GM10248 (cell line): ENCODE data around the gene COL4A4.

Experiments used
- CTCF ChIA-PET: fragments of 300-600 bp; sonication (Branson Sonifier 250); formaldehyde crosslinking; extraction: SDS; loops from one replicate; lab custom pipeline; 2021; ENCODE audit warnings: antibody characterized with exemption; lab: Yijun Ruan, JAX
- POLR2A ChIA-PET: fragments of 350-650 bp; sonication (Branson Sonifier 250); formaldehyde crosslinking; extraction: SDS; loops from one replicate; lab custom pipeline; 2020; ENCODE audit warnings: antibody characterized with exemption; lab: Yijun Ruan, JAX
- DNase-seq: peaks from one replicate; pipeline ENCODE4 v3.0.0; 2012; ENCODE audit errors: extremely low spot score
- TF ChIP-seq, protein P1 (sequence below): IDR thresholded peaks from 2 replicates; pipeline ENCODE4 v1.5.1; 2012; ENCODE audit warnings: mild to moderate bottlenecking, low read depth; ENCODE audit errors: extremely low read depth, missing control alignments, control extremely low read depth

COL4A4 gene

DNA sequence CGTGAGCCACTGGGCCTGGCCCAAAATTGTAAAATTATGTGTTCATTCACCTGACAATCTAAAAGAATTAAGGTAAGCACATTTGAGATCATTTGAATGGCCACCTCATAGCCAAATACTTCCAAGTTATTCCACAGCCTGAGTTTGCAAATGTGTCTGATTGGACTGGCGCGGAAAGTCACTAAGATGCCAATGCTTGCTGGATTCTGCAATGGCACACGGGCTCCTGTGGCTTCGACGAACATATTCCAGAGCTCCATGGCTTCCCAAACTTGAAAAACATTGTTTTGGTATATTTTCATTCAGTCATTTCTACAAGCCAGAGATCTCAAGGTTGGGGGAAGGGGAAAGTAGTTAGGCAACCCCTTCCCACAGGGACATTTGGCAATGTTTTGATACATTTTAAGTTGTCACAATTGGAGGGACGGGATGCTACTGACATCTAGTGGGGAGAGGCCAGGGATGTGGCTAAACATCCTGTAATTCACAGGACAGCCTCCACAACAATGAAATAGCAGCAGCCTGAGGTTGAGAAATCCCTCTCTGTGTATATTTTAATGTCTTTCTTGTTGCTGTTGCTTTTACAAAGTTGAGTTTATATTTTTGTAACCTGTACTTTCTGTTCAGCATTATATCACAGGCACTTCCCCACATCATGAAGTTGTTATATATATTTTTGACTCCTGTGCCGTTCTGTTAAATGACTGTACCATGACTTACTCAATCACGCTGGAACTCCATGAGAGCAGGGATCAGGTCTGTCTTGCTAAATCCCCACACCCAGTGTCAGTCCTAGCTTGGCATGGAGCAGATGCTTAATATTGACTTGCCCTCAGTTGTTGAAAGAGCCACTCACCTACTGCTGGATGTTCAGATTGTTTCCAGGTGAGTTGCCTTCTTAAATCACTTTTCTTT lies 56.9 kb downstream of the COL4A4 start:
- ChIA-PET POLR2A (interaction anchor here (0.7 kb wide), 1 partner anchor 929 kb away, joined by 5 read pairs; no protein-coding TSS in a partner anchor), CTCF (interaction anchor here (0.7 to 1.2 kb wide), 5 partner anchors 10 to 1218 kb away, joined by 3 read pairs; no protein-coding TSS in a partner anchor)
- TF ChIP-seq, protein P1, sequence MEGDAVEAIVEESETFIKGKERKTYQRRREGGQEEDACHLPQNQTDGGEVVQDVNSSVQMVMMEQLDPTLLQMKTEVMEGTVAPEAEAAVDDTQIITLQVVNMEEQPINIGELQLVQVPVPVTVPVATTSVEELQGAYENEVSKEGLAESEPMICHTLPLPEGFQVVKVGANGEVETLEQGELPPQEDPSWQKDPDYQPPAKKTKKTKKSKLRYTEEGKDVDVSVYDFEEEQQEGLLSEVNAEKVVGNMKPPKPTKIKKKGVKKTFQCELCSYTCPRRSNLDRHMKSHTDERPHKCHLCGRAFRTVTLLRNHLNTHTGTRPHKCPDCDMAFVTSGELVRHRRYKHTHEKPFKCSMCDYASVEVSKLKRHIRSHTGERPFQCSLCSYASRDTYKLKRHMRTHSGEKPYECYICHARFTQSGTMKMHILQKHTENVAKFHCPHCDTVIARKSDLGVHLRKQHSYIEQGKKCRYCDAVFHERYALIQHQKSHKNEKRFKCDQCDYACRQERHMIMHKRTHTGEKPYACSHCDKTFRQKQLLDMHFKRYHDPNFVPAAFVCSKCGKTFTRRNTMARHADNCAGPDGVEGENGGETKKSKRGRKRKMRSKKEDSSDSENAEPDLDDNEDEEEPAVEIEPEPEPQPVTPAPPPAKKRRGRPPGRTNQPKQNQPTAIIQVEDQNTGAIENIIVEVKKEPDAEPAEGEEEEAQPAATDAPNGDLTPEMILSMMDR, result peak; percentile 77
- DNase-seq, result peak; percentile 24

GRCh38 chr2:227103583-227103982 lies 60.4 kb downstream of the COL4A4 start:
- ChIA-PET POLR2A (no interaction called here), CTCF (no interaction called here)
- TF ChIP-seq, protein P1, result no peak
- no peak for DNase-seq

DNA sequence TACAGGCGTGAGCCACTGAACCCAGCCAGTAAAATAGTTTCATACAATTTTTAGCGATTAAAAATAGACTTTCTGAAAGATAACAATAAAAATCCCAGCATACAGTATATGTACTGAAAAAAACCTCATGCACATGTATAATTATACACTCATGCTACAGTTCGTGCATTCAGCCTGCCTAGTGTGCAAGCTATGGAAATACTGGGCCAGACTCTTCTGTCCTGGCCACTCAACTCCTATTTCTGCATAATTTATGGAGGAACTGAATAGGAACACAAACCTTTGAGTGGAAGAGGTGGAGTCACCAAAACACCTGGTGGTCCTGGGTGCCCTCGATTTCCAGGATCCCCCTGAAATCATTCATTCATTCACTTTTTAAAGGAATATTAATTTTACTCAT lies 64.7 kb downstream of the COL4A4 start:
- ChIA-PET CTCF (no interaction called here), POLR2A (no interaction called here)
- no peak for DNase-seq
- TF ChIP-seq, protein P1, result no peak

- no peak for DNase-seq
- ChIA-PET POLR2A (no interaction called here), CTCF (interaction anchor here (1.3 kb wide), 1 partner anchor 18 kb away, joined by 3 read pairs; no protein-coding TSS in a partner anchor)
- TF ChIP-seq, protein P1, result no peak
Measured at GRCh38 chr2:227098162-227098515, 65.9 kb downstream of the COL4A4 start.

GRCh38 chr2:227097495-227098161 lies 66.4 kb downstream of the COL4A4 start:
- DNase-seq, result no peak
- ChIA-PET CTCF (interaction anchor here (1.3 kb wide), 2 partner anchors 9 to 18 kb away, joined by 3 read pairs; no protein-coding TSS in a partner anchor), POLR2A (no interaction called here)
- TF ChIP-seq, protein P1, result no peak

DNA sequence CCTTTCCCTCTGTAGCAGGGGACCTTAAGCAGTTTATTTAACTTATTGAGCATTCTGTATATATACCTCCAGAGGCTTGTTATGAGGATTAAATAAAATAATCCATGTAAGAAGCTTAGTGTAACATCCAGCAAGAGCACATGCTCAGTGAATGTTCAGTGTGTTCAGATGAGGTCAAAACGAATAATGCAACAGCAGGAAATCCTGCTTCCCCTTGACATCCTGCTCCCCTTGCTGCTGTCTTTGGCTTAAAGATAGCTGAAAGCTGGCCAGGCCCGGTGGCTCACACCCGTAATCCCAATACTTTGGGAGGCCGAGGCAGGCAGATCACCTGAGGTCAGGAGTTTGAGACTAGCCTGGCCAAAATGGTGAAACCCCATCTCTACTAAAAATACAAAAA lies 68.7 kb downstream of the COL4A4 start:
- no peak for DNase-seq
- TF ChIP-seq, protein P1, result no peak
- ChIA-PET POLR2A (no interaction called here), CTCF (interaction anchor here (1.5 to 1.7 kb wide), 2 partner anchors 10 to 92 kb away, joined by 3 to 5 read pairs; no protein-coding TSS in a partner anchor)
